Measurements from ENCODE around the gene COL6A5.

GRCh38 chr3:130462089-130462488 lies 116.6 kb downstream of the COL6A5 start:
- TF ChIP-seq GATA2 (IDR thresholded peaks at IDR 0.05; ENCODE audit: low read depth, low read length) (no peak), GATA3 (IDR thresholded peaks at IDR 0.05; ENCODE audit: low read depth, low read length) (no peak)
